ENCODE results near the gene ARHGAP27.

The ARHGAP27 gene

DNA sequence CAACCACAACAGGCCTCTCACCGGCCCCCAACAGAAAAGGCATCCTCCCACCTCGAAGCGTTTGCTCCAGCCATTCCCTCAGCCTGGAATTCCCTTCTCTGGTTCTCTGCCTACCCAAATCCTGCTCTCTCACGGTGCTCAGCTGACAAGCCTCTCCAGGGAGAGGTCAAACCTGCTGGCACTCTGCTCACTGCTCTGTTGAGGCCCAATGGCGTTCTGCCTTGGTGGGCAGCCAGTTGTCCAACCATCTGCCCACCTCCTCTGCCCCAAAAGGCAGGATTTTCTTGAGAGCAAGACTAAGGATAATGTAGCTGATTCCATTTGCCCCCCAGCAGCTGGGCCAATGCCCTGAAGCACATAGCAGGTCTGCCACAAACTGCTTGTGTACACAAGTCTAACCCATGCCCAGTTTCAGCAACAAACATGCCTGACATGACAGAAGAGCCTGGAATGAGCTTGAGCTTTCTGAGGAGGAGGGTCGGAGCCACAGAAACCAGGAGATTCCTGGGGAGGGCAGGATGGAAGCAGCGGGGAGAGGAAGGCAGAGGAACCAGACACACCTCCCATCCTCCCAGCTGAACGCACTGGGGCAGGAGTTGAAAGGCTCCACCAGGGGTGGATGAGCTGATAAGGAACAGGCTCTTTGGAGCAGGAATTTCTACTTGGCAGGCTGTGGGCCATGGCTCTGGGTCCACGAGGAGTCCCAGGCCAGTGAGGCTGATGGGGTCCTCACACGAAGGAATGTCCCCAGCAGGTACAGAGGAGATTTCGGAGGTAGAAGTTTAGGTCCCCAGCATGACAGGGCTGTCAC, 23.9 kb downstream of the ARHGAP27 start:
- DNase-seq = no peak

DNA sequence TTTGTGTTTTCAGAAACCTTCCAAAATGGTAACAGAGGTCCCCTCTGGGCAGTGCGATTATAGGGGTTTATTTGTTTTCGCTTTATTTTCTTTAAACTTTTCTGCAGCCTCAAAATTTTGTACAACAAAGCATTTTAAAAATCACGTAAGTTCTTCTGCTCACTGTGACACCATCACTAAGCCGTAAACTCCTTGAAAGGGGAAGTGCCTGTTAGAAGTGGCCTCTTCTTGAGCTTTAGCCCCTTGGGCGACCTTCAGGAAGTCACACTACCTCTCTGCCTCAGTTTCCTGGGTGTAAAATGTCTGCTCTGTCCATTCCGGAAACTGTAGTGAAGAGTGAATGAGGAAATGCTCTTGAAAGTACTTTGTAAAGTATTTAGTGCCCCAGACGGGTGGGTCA, 26.6 kb downstream of the ARHGAP27 start:
- no peak for DNase-seq

DNA sequence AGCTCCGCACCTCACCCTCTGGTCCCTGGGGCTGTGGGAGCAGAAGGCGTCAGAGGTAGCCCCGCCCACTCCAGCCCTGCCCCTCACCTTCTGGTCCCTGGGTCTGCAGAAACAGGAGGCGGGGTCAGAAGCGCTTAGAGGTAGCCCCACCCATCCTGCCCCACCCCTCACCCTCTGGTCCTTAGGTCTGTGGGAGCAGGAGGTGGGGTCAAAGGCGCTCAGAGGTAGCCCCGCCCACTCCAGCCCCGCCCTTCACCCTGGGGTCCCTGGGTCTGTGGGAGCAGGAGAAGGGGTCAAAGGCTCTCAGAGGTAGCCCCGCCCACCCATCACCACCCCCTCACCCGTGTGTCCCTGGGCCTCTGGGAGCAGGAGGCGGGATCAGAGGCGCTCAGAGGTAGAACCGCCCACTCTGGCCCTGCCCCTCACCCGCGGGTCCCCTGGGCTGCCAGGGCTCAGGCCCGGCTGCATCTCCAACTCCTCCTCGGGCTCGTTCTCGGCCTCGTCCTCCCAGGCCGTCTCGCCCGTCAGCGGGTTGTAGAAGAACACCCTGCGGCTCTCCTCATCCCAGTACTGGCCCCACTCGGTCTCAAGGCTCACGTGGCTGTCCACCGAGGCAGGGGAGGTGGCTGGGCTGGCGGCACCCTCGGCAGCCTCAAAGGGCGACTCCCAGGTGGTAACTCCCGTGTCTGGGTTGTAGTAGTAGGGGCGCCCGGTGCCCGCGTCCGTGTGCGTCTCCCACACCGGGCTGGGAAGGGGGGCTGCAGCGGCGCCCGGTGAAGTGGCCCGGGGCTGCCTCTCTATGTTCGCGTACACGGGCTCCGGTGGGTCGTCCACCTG, 27.2 kb downstream of the ARHGAP27 start:
- DNase-seq = no peak

DNA sequence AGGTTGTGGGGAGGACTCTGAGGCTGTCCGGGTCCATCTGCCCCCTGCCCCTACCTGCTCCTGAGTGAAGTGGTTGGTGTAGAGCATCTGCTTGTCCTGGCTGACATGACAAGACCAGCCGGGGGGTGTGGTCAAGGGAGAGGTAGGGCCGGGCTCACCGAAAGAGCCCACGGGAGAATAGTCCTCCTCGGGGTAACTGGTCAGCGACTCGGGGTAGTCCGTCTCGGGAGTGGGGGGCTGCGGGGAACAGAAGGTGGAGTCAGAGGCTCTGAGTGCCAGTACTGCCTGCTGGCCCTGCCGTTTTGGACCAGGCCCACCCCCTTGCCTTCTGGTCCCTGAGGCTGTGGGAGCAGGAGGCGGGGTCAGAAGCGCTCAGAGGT, 27.8 kb downstream of the ARHGAP27 start:
- DNase-seq = no peak

DNA sequence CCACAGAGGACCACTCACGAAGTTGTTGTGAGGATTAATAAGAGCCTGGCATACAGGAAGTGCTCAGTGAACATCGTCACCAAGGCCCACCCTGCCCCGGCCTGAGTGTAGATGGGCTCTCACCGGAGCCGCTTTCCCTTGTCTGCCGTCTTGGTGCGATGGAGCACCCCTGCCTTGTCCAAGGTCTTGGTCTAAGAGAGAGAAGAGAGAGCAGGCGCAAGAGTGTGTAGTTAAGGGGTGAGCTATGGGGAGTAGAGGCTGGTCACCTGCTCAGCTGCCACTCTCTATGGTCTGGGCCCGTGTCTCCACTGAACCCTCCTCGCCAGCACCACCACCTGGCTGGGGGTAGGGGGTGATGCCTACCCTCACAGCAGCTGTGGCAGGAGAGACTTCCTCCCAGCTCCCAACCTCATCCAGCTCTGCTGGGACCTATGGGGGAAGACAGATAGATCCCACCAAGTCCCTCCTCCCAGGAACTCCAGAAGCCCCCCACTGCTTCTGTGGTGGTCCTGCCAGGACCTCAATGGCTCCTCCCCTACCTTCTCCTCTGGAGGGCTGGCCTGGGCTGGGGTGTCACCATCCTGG, 28.7 kb downstream of the ARHGAP27 start:
- DNase-seq = no peak

DNA sequence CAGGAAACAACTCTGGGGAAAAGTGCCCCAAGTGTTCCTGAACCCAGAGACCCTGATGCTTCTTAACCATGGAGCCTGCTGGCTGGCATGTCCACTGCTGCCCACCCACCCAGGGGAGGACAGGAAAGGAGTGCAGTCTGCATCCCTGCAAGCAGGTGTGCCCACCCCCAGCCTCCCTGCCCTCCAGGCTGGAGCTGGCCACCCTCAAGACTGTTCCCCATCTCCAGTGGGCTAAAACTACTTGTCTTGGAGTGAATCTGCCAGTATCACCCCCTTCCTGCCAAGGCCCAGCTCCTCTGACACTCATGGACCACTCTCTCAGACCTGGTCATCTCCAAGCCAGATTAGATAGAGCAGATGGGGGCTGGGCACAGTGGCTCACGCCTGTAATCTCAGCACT, 29.8 kb downstream of the ARHGAP27 start:
- no peak for DNase-seq

DNA sequence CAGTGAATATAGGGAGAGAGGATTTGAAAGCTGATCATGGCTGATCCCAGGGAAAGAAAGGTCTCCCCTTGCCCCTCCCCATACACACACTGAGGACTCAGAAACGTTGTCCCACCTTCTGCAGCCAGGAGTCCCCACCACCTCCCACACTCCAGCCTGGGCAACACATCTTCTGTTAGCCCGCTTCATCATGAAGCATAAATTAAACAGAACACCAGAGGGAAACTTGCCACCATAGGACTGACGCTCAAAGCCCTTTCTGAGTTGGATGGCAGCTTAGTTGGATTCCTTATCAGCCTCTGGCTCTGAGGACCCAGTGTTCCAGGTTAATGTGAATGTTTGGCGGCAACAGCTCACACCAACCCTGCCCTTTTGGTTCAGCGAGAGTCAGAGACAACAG, 33.9 kb downstream of the ARHGAP27 start:
- DNase-seq = no peak

DNA sequence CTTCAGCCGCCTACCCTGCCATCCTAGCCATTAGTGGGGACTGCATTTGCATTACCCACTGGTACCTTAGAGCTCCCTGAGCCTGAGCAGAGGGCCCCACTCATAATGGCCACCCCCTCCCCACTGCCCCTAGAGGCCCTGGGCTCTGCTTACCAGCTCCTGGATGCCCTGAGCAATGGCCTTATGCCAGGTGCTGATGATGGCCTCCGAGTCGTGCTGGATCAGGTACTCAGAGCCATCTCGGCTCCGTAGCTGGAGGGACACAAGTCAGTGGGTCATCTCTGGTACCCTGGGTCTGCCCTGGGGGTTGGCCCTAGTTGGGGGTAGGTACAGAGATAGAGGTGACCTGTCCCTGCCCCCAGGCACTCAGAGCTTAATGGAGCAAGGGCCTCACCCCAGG, 34.9 kb downstream of the ARHGAP27 start:
- DNase-seq = no peak

DNA sequence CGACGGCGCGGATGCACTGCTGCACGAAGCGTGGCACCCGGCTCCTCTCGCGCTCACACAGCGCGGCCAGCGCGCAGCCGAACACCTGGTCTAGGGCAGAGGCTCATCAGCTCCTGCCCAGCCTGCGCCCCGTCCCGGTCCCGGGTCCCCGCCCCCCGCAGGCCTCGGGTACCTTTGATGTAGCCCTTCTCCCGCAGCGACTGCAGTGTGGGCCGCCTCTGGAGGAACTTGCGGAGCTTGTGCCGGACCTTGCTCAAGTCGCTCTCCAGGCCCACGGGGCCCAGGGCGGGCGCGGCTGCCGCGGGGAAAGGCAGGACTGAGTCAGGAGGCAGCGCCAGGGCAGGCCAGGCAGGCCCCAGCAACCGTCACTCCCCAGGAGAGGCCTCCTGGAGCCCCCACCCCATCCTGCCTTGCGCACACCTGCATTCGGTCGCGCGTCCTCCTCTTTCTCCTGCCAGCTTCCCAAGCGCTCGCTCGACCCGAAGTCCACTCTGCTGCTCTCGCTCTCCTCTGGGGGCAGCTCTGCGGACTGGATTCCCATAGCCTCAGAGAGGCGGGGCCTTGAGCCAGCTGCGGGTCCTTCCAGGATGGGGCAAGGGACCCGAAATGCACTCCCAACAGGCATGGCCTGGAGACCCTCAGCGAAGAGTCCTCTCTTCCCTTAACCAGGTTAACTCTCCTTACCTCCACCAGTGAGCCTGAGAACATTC, 36.0 kb downstream of the ARHGAP27 start:
- no peak for DNase-seq

DNA sequence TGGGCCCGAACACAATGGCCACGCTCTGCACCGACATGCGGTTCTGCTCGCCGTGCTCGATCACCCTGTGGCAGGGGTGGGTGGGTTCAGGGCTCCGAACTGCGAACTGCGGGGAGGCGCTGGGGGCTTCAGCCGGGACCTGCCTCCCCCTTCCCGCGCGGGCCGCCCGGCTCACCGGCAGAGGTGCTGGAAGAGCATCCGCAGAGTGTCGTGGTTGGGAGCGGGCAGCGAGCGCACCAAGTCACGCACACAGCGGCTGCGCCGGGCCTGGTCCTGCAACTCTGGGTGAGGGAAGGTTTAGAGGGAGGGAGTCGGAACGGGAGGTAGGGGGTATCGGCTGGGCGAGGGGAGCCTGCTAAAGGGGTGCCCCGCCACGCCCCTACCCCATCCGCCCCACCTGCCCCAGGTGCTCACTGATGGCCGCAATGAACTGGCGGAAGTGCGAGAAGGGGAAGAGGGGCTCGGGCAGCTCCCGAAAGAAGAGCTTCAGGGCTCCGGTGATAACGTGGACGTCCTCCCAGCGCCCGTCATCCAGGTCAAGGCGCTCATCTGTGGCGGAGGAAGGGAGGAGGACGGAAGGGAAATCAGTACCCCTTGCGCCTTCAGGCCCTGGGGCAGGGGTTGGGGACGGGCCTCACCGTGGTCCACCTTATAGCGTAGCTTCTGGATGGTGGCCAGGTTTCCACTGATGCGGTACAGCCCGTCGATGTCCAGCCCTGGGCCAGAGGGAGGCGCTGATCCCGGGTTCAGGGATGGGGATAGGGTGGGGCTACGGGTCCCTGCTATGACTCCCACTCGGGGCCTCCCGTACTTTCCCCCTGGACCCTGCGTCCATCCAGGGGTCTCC, 36.9 kb downstream of the ARHGAP27 start:
- no peak for DNase-seq

DNA sequence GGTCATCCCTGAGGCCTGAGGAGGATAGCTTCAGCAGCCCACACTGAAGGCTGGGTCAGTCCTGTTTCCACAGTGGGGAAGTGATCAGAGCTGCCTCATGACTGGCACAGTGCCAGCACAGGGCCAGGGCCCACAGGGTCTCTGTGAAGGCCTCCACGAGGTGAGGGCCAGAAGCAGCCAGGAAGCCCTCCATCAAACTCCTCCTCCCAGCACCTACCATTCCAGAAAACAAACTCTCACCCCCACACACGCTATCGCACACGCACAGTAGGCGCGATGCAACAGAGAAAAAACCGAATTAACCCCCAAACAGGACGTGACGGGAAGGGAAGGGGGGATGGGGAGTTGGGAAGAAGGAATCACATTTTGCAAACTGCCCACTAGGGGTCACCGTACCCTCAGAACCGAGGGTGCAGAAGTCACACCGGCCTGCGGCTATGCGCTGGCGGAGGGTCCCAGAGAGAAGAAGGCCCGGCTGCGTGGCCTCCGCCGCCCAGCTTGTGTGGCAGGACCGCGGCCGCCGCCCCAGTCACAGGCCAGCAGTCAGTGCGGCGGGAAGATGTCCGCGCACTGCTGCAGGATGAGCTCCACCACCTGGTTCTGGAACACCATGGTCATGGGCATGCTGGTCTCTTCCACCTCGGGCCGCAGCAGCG, 37.6 kb downstream of the ARHGAP27 start:
- DNase-seq = peak; percentile 39

DNA sequence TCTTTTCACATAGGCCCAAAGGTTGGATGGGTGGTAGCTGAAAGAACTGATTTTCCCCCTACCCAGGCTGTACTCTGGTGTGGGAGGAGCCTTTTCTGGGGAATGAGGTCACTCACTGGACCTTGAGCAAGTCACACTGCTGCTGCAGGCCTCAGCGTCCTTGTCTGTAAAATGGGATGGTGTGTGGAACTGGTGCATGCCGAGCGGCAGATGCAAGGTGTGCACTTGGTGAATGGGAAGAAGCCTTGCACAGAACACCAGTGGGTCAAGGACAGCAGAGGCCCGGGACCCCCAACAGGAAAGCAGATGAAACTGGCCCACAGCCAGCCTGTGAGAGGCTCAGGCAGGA, 38.1 kb downstream of the ARHGAP27 start:
- DNase-seq = no peak

DNA sequence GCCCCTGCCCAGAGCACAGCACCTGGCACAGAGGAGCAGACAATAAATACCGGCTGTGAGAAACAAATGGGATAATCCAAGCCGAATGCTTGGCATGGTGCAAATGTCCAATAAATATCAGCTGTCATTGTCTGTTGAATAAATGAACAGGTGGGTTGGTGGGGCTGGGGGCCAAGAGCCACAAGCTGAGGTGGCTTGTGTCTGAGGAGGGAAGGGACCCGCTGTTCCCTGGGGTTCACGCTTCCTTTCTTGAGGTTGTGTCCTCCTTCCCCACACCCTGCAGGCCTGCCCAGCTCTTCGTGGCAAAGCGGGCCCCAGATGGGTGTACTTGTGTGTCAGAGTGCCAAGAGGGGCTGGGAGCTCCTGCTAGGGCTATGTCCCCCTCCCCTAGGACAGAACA, 38.6 kb downstream of the ARHGAP27 start:
- DNase-seq = no peak

DNA sequence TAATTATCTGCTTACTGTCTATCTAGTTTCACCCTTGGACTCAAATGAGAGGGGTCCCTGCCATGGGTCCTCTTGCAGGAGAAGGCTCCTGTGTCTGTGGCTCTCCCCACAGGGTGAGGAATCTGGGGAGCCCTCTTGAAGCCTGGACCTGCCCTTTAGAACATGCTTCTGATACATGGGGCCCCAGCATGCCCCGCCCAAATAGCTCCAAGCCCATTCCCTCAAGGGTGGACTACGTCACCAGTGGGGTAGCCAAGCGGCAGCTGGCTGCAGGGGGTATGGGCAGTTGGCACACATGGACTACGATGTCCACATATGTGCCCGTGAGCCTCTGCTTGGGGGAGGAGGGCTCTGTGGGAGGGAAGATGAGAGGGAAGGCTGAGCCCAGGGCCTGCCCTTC, 39.3 kb downstream of the ARHGAP27 start:
- DNase-seq = no peak

DNA sequence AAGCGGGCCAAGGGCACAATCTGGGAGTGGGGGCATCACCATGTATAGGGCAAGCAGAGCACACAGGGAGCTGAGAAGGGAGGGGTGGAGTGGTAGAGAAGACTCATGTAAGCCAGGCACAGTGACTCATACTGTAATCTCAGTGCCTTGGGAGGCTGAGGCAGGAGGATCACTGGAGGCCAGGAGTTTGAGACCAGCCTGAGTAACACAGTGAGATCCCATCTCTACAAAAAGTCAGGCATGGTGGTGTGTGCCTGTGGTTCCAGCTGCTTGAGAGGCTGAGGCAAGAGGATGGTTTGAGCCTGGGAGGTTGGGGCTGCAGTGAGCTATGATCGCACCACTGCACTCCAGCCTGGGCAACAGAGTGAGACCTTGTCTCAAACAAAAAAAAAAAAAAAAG, 40.8 kb downstream of the ARHGAP27 start:
- DNase-seq = no peak

DNA sequence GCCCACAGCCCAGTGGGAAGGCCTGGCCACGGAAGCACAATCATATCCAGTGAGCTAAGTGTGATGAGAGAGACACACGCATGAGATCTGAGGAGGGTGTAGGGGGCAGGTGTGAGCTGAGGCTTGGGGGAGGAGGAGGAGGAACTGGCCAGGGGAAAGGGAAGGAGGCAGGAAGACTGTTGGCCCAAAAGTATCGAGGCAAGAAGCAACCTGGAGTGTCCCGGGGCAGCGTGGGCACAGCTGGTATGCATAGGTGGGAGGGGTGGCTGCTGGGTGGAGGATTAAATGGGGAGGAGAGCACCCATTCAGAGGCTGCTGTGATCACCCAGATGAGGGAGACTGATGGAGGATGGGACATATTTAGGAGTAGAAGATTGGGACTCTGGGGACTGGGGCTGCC, 41.4 kb downstream of the ARHGAP27 start:
- no peak for DNase-seq

DNA sequence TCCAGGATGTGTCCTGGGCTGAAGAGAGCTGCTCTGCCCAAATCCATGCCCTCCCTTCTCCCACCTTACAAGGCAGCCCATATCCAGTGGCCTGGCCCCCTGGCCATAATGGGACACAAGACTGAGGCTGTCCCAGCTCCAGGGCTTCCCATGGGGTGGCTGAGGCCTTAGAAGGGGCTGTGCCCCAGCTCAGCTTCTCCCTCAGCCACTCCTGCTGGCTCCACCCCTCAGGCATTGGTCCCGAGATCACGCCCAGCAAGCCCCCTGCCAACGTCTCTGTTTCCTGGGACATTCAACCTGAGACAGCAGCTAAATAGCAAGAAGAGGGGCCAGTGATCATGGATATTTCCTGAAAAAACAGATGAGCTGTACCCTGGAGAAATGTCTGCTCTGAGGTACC, 43.3 kb downstream of the ARHGAP27 start:
- DNase-seq = no peak

DNA sequence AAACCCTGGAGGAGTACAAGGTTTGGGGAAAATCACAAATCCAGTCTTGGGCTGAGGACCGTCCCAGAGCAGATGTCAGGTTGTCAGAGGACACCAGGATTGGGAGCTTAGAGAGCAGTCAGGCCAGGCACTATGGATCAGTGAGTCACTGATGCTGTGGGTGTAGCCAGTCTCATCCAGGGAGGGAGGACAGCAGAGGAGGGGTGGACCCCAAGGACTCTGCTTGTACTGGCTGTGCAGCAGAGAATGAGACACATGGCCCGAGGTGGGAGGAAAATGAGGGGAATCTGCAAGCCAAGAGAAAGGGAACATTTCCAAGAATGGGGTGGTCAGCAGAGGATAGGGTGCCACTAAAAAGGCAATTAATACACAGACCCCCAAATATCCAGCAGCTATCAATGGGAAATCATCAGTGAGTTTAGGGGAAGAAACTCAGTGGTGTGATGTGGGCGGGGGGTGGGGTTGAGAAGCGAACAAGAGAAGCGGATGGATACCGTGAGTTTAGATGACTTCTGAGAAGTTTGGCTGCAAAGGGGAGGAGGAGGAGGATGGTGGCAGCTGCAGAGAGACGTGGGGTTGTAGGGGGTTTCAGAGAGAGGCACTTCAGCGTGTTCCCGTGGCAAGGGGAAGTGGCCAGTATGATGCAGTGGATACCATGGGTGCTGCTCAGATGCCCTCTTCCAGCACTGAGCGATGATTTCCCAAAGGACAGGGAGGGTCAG, 43.9 kb downstream of the ARHGAP27 start:
- no peak for DNase-seq

DNA sequence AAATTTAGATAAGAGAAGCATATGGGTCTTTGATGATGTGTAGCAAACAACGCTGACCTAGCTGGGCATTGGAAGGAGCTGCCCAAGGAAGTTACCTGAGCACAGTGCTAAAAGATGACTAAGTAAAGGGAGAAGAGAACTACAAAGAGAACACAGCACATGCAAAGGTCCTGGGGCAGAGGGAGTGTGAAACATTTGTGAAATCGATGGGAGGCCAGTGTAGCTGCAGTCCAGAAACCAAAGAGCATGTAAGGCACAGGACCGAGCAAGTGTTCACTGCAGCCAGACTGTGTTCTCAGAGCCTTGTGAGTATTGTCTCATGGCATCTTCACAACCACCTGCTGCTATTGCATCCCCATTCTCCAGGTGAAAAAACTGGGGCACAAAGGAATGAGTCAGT, 44.9 kb downstream of the ARHGAP27 start:
- no peak for DNase-seq

DNA sequence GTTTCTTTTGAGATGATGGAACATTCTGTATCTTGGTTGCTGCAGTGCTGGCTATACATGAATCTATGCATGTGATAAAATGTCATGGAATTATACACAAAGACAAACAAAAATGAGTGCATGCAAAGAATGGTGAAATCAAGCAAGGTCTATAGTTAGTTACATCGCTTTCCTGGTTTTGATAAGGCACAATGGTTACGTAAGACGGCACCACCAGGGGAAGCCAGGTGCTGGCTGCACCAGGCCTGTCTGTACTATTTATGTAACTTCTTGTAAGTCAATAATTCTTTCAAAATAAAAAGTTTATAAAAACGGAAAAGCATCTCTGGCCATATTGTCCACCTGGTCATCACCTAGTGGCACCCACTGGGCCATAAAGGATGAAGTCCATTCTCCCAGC, 46.5 kb downstream of the ARHGAP27 start:
- DNase-seq = no peak

DNA sequence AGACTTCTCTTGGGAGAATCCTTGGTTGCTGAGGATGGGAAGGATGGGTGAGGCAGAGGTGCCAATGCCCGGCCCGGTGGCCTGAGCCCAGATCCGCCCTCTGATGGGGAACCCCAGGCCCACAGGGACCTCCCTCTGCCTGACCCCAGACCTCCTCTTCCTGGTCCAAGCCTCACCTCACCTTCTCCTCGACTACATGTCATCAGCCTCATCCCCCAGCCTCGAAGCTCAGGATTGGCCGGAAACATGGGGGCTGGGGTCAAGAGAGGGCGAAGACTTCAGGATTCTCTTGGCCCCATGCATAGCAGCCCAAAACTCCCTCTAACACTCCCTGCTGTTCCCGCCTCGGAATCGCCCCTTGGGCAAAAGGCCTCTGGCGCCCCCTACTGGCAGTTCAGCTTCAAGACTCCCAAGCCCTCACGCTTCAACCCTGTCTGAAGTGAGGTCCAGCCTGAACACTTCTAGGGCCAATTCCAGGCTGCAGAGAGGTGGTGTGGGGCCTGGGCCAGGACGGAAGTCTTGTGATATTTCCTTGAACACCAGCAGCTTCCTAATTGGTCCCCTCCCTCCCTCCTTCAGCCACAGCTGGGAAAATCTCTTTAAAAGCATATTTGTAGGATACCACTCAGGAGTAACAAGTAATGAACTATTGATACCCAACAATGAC, 47.2 kb downstream of the ARHGAP27 start:
- DNase-seq = peak; percentile 93

Data from activated CD8-positive, alpha-beta memory T cell treated with anti-CD3 and anti-CD28 coated beads, Interleukin-2, amount 50 U/mL, for 4 hours (primary cell).